ENCODE data around the gene OPCML.

DNA sequence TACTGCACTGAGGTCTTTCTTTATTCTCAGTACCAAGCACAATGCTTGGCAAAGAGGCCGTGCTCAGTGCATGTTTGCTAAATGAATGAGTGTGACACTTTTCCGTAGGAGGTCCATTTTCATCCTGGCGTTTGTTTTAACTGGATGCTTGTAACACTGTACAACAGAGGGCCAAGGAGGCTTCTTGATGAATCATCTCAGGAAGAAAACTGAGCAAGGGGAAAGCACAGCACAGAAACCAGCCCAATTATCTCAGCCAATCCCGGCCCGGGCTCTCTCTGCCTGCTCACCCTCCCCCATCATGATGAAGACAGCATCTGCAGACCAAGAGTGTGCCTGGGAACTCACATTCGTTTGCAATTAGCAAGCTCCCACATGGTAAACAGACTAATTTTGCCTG lies 570.3 kb downstream of the OPCML start:
- TF ChIP-seq, protein P1, sequence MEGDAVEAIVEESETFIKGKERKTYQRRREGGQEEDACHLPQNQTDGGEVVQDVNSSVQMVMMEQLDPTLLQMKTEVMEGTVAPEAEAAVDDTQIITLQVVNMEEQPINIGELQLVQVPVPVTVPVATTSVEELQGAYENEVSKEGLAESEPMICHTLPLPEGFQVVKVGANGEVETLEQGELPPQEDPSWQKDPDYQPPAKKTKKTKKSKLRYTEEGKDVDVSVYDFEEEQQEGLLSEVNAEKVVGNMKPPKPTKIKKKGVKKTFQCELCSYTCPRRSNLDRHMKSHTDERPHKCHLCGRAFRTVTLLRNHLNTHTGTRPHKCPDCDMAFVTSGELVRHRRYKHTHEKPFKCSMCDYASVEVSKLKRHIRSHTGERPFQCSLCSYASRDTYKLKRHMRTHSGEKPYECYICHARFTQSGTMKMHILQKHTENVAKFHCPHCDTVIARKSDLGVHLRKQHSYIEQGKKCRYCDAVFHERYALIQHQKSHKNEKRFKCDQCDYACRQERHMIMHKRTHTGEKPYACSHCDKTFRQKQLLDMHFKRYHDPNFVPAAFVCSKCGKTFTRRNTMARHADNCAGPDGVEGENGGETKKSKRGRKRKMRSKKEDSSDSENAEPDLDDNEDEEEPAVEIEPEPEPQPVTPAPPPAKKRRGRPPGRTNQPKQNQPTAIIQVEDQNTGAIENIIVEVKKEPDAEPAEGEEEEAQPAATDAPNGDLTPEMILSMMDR (conservative IDR thresholded peaks at IDR 0.05 in 1 of 2, IDR thresholded peaks at IDR 0.05 in 1 of 2; ENCODE audit: extremely low read depth in 1 of 2, insufficient read depth in 1 of 2, low read depth in 1 of 2, low read length in 2 of 2) = no peak
- no peak for TF ChIP-seq EZH2 (IDR thresholded peaks at IDR 0.05; ENCODE audit: borderline replicate concordance, low read length)

Data from mammary epithelial cell (primary cell).